HG02759 (cell line): ENCODE measurements around the gene FAM174B.
A peak's percentile ranks its signal among the peaks of the same experiment; 100 is the strongest.

Experiments used
- ATAC-seq: cut with Tn5 transposase; IDR thresholded peaks from one replicate; pipeline ENCODE4 v1.9.1; 2021; ENCODE audit warnings: mild to moderate bottlenecking, moderate library complexity; ENCODE audit not compliant: unreplicated experiment

FAM174B gene

GRCh38 chr15:92655178-92655995, at the start of gene FAM174B:
Gene FAM174B, minus strand, starts transcription at chr15:92655775.
- ATAC-seq = peak; percentile 70

DNA sequence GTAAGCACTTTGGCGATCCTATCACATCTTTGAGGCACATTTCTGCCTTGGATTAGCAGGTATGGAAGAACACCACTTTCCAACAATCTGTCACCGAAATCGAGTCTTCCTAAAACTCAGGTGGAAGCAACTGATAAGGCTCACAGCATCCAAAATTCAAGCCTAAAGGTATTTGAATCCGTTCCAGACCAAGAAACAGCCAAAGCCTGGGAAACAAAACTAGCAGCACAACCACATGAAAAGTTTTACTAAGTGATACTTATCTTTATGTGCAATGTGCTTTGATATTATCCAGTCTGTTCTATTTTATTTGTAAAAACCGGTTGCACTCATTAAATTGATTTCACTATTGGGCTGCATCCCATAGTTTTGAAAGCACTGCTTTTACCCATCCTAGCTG, 40.5 kb upstream of the FAM174B start:
- no peak for ATAC-seq

DNA sequence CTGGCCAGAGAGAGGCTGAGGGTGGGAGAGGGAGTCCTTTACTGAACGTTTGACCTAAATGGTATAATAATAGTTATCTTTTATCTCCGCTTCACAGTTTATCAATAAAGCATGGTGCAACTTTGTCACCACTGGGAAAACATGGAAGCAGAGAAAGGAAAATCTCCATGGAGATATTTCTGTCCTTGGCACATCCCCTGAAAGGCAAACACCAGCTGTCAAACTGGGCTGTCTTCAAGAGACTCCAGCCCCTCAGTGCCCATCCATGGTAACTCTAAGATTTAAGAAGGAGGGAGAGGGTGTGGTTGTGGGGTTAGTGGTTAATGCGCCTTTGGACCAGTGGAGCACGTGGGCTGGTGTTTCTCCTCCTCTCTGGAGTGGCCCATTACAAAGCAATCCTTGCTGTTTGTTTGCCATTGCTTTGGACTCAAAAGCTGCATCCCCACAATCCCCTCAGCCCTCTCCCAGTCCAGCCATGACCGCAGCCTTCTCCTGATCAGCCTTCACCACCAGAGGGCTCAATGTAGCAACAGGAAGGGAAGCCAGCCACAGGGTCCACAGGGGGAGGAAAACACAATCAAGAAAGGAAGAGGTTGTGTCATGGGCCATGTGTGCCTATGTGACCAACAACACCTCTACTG, 38.2 kb upstream of the FAM174B start:
- no peak for ATAC-seq

DNA sequence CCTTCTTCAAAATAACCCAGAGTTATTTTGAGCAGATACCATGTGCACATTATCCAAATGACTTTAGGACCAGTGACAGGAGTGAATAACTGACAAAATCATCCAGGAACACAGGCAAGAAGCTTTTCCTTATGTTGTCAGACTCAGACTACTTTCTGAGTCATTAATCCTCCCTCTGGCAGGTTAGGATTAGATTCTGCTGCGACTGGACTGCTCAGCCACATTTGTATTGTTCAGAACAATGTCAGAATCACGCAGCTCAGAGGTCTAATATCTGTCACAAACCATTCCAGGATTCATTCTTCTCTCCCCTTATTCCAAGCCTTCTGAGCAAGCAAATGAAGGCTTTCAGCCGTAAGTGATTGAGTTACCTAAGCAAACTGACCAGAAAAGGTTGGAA, 34.8 kb upstream of the FAM174B start:
- no peak for ATAC-seq

GRCh38 chr15:92687746-92688145, 32.2 kb upstream of the FAM174B start:
- no peak for ATAC-seq

DNA sequence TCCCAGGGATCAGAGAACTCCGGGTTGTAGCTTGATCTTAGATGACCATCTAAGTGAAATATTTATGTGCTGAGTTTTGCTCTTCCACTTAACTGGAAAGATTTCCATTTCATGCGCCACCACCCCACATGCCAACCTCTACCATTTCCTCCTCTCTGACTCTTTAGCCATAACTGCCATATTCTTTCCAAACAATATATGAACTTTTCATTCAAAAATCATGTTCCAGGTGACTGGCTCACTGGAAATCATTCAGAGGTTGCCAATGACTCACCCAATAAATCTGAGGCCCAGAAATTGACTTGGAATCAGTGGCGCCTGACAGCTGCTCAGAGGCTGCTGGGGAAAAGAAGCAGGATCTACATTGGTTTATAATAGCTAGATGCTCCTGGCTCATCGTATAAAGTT, 31.6 kb upstream of the FAM174B start:
- ATAC-seq = no peak

GRCh38 chr15:92683511-92683834, 27.9 kb upstream of the FAM174B start:
- no peak for ATAC-seq

DNA sequence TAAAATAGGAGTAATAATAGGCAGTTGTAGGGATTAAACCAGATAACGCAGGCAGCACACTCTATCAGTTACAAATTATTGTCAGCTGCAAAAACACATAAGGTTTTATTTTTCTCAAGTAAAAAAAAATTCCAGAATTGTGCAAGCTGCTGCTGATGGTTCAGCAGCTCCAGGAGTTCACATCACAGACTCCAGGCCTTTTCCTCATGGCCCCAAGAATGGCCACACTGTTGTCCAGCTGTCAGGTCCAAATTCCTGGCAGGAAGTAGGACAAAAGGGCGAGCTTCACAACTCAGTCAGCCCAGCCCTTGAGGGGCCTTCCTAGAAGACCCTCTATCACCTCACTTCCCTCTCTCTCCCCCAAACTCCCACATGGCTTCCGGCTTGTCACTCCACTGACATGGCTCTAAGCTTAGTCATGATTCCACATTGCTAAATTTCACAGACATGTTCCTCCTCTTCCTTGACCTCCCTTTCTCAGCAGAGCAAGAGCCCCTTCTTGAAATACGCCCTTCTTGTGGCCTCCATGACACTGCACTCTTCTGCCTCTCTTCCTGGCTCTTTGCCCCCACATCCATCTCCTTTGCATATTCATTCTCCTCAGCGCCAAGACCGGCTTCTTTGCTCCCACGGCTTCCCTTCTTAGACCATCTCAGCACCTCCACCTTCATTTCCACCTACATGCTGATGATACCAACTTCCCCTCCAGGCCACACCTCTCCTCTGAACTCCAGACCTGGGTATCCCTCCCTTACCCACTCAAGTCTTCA, 27.4 kb upstream of the FAM174B start:
- no peak for ATAC-seq

GRCh38 chr15:92681141-92681631, 25.6 kb upstream of the FAM174B start:
- no peak for ATAC-seq

GRCh38 chr15:92677999-92678398, 22.4 kb upstream of the FAM174B start:
- no peak for ATAC-seq

DNA sequence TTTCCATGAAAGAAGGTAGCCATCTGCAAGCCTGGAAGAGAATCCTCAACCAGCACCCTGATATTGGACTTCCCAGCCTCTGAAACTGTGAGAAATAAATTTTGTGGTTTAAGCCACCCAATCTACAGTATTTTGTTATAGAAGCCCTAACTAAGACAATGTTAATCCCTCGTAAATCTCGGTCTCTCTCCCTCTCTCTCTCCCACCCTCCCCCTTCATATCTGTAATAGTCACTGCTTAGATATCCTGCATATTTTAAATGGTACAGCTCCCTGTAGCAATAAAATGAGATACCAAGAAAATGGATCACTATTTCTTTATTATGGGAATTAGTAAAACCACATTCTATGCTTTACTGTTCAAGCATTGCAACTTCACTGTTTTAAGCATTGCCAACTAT, 21.0 kb upstream of the FAM174B start:
- ATAC-seq = no peak

DNA sequence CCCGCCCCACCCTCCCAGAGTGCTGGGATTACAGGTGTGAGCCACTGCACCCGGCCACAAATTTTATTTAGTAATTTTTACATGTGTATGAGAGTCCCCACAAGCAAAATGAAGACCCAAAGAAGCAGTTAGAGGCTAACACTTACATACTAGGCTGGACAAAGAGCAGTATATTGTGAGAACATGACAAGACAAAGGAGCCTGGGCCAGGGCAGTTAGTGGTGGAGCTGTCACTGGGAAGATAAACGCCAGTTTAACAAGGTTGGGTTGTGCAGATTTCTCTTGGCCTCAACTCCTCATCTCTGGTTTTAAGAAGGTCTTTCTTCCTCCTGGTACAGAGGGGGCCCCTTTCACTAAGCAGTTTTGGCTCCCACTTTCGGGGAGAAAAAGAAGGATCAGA, 19.9 kb upstream of the FAM174B start:
- ATAC-seq = no peak

- ATAC-seq = no peak
Observed at GRCh38 chr15:92674347-92674746, 18.8 kb upstream of the FAM174B start.

DNA sequence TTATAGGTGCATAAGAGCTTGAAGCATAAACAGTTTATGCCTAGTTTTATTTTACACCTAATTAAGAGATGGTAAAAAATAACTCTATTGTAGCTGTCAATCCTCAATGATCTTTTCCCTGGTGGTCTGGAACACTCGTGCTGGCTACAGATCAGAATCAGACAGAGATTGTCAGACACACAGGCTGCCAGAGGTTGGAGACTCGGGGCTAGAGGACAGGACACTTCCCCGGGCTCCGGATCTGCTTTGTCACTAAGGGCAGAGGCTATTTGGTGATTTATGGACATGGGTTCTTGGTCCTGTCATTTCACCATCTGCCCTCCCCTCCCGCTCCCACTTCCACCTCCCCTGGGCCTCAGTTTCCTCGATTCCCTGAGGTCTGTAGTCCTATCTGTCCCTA, 16.5 kb upstream of the FAM174B start:
- ATAC-seq = no peak

GRCh38 chr15:92671406-92671805, 15.8 kb upstream of the FAM174B start:
- no peak for ATAC-seq

- no peak for ATAC-seq
Observed at GRCh38 chr15:92670621-92671020, 15.0 kb upstream of the FAM174B start.

DNA sequence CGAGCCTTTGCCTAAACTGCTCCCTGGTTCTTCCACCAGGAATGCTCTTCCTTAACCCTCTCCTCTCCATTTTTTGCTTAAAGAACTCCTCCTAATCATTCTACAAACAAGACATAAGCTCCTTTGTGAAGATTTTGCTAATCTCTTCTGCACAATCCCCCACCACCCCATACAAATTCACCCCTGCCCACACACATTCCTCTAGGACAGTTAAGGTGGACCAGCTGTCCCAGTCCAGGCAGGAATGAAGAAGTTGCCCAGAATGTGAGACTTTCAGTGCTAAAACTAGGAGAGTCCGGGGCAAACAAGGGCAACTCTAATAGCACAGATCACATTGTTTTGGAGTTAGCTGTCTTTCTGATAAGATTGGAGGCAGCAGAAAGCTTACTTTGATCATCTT, 13.9 kb upstream of the FAM174B start:
- ATAC-seq = no peak

- no peak for ATAC-seq
Observed at GRCh38 chr15:92668620-92669019, 13.0 kb upstream of the FAM174B start.

DNA sequence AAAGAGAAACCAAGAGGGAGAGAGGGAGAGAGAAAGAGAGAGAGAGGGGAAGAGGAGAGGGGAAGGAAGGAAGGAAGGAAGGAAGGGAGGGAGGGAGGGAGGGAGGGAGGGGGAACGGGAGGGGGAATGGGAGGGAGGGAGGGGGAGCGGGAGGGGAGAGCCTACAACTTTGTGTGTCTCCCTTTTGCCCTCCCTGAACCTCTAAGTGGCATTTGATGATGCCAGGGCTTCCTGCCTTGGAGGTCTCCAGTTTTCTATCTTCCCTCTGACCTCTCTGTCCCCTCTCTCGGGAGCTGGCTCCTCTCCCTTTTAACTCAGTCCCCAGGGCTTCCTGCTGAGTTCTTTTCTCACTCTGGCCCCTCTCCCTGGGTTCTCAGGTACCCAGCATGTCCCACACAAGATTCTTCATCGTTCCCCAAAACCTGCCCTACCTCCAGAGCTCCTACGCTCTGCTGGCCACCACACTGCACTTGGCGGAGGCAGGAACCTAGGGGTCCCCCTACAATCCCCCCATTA, 12.5 kb upstream of the FAM174B start:
- no peak for ATAC-seq

DNA sequence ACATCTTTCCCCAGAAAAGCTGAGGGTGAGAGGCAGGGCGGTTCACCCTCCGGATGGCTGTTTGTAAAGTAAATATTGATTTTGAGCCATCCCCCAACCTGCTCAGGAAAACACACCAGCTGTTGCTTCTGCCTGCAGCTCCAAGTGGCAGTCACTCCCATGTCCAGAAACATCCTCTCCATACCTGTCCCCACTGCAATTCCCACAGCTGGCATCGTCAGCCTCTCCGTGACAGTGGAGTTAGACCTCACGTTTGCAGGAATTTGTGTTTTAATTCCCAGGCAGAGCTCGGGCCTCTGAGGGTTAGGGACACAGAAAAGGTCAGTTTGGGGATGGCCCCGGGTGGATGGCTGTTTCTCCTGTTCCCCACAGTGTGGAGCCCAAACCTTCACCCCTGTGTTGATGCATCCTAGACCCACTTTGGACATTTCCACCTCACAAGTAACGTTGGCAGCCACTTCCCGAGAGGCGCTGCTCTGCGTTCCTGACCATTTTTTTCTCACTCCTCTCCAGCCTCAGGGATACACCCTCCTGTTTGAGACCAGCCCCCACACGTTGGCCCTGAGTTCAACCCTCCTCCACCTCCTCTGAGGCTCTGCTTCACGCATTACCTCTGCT, 11.8 kb upstream of the FAM174B start:
- no peak for ATAC-seq

DNA sequence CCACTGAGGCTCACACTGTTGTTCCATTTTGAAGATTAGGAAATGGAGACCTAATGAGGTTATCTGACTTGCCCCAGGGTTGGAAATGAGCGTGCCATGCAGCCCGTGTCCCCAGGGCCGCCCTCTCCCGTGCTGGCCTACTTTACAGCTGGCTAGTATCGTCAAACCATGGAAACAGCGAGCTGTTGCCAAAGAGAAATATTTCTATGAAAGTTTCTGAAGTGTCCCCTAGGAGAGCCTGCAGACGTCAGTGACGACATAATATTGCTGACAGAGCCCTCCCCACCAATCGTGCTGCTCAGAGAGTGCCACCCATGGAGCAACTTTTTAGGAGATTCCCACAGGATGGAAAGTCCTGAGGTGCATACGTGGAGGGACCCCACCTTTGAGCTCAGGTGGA, 11.2 kb upstream of the FAM174B start:
- ATAC-seq = no peak
